T-helper 17 cell (primary cell): ENCODE data around the gene ADAMTS14. TPM values are rescaled to one million over a fixed set of nuclear protein-coding genes. Genes with fewer than 3 reads are reported as not detected.
"Not testable (repeated sequence)": the region's sequence is repeated elsewhere in the genome, so short reads cannot be mapped to it uniquely, and the experiment has no call there.

Source experiments
- ATAC-seq: fragments of 150-1000 bp; cut with Tn5 transposase; 2 replicates; pipeline ENCODE4 v1.10.0; 2021; ENCODE audit warnings: mild to moderate bottlenecking, moderate library complexity
- DNase-seq, 3 donors: peaks; one replicate each; pipeline versions ENCODE4 v3.0.0 to v3.0.0-alpha.2; 2020 to 2021
- H3K9me3 ChIP-seq: one replicate; pipeline ENCODE4 v1.7.0; 2013; ENCODE audit warnings: low read length, mild to moderate bottlenecking; ENCODE audit not compliant: control insufficient read depth, poor library complexity, severe bottlenecking
- H3K27ac Mint-ChIP-seq: one replicate; pipeline ENCODE4 v1.8.0; 2022; ENCODE audit warnings: mild to moderate bottlenecking, moderate library complexity, mixed read lengths
- H3K27me3 Mint-ChIP-seq: one replicate; pipeline ENCODE4 v1.8.0; 2022; ENCODE audit warnings: mixed read lengths
- H3K36me3 Mint-ChIP-seq: one replicate; pipeline ENCODE4 v1.8.0; 2022; ENCODE audit warnings: low read depth, mixed read lengths
- H3K4me1 Mint-ChIP-seq: one replicate; pipeline ENCODE4 v1.8.0; 2022; ENCODE audit warnings: mild to moderate bottlenecking, mixed read lengths
- H3K4me3 Mint-ChIP-seq: one replicate; pipeline ENCODE4 v1.8.0; 2022; ENCODE audit warnings: mild to moderate bottlenecking, moderate library complexity, mixed read lengths
- total RNA-seq, 4 donors: library from RNA in 2 of 4; stranded (reverse) in 2 of 4; gene quantifications; one replicate each; pipeline ENCODE4 v1.2.3 and lab custom pipeline; 2022 to 2026

The ADAMTS14 gene
- total RNA-seq, result not detected
- 0 reads per million in 2 donors for total RNA-seq (lab: John Stamatoyannopoulos, UW)

GRCh38 chr10:70672165-70673042, at the start of gene ADAMTS14:
TSS of gene ADAMTS14 (plus strand) at chr10:70672506. CDS start at chr10:70672803, 297 bp downstream.
- DNase-seq, result no peak
- peaks cover 7% of the 10 kb centered on the region for H3K4me1 Mint-ChIP-seq
- H3K36me3 Mint-ChIP-seq, result peaks cover 9% of the 10 kb centered on the region
- H3K27me3 Mint-ChIP-seq, result peaks cover 65% of the 10 kb centered on the region
- ATAC-seq, result no peak
- H3K27ac Mint-ChIP-seq, result no peak within 1 kb of the TSS
- peak within 1 kb of the TSS; percentile 83 for H3K4me3 Mint-ChIP-seq
- no peaks in the 10 kb centered on the region for H3K9me3 ChIP-seq

GRCh38 chr10:70622541-70622940, 49.8 kb upstream of the ADAMTS14 start:
- no peak overlapping the region for H3K4me3 Mint-ChIP-seq
- H3K36me3 Mint-ChIP-seq, result peaks cover 5% of the 10 kb centered on the region

GRCh38 chr10:70622981-70623844, 49.1 kb upstream of the ADAMTS14 start:
- peaks cover 5% of the 10 kb centered on the region for H3K36me3 Mint-ChIP-seq
- no peak overlapping the region for H3K27ac Mint-ChIP-seq
- no peaks in the 10 kb centered on the region for H3K9me3 ChIP-seq
- H3K4me1 Mint-ChIP-seq, result no peaks in the 10 kb centered on the region
- no peak for ATAC-seq
- no peak for DNase-seq
- H3K27me3 Mint-ChIP-seq, result peaks cover 18% of the 10 kb centered on the region
- no peak overlapping the region for H3K4me3 Mint-ChIP-seq

More at GRCh38 chr10:70622541-70622940, 49.8 kb upstream of the ADAMTS14 start:
- ATAC-seq, result no peak
- no peaks in the 10 kb centered on the region for H3K9me3 ChIP-seq
- Mint-ChIP-seq H3K4me1 (no peaks in the 10 kb centered on the region), H3K27me3 (peaks cover 24% of the 10 kb centered on the region), H3K27ac (no peak overlapping the region)
- no peak for DNase-seq

GRCh38 chr10:70626056-70626455, 46.2 kb upstream of the ADAMTS14 start:
- Mint-ChIP-seq H3K27ac (no peak overlapping the region), H3K36me3 (peaks cover 5% of the 10 kb centered on the region), H3K4me1 (no peaks in the 10 kb centered on the region), H3K27me3 (peaks cover 17% of the 10 kb centered on the region), H3K4me3 (no peak overlapping the region)
- ATAC-seq, result no peak
- no peaks in the 10 kb centered on the region for H3K9me3 ChIP-seq
- no peak for DNase-seq

GRCh38 chr10:70629338-70629737, 43.0 kb upstream of the ADAMTS14 start:
- no peaks in the 10 kb centered on the region for H3K9me3 ChIP-seq
- H3K4me3 Mint-ChIP-seq, result no peak overlapping the region
- peaks cover 35% of the 10 kb centered on the region for H3K27me3 Mint-ChIP-seq
- H3K27ac Mint-ChIP-seq, result no peak overlapping the region
- peaks cover 5% of the 10 kb centered on the region for H3K36me3 Mint-ChIP-seq
- no peak for ATAC-seq
- H3K4me1 Mint-ChIP-seq, result peaks cover 4% of the 10 kb centered on the region
- no peak for DNase-seq

GRCh38 chr10:70631735-70632134, 40.6 kb upstream of the ADAMTS14 start:
- H3K27ac Mint-ChIP-seq, H3K4me1 Mint-ChIP-seq, ATAC-seq, DNase-seq, H3K36me3 Mint-ChIP-seq, H3K9me3 ChIP-seq, H3K4me3 Mint-ChIP-seq: not testable (repeated sequence)
- peaks cover 23% of the 10 kb centered on the region for H3K27me3 Mint-ChIP-seq

- H3K9me3 ChIP-seq, result no peaks in the 10 kb centered on the region
- H3K27me3 Mint-ChIP-seq, result peaks cover 24% of the 10 kb centered on the region
- H3K4me3 Mint-ChIP-seq, result no peak overlapping the region
- no peaks in the 10 kb centered on the region for H3K36me3 Mint-ChIP-seq
- peaks cover 4% of the 10 kb centered on the region for H3K4me1 Mint-ChIP-seq
- ATAC-seq (no peak), DNase-seq (no peak)
- H3K27ac Mint-ChIP-seq, result no peak overlapping the region
Measured at GRCh38 chr10:70634011-70634410, 38.3 kb upstream of the ADAMTS14 start.

- not testable (repeated sequence) for DNase-seq, H3K36me3 Mint-ChIP-seq, H3K27ac Mint-ChIP-seq, ATAC-seq, H3K4me3 Mint-ChIP-seq, H3K9me3 ChIP-seq, H3K4me1 Mint-ChIP-seq
- H3K27me3 Mint-ChIP-seq, result peaks cover 24% of the 10 kb centered on the region
Measured at GRCh38 chr10:70634515-70634914, 37.8 kb upstream of the ADAMTS14 start.

GRCh38 chr10:70639640-70640383, 32.5 kb upstream of the ADAMTS14 start:
- peaks cover 20% of the 10 kb centered on the region for H3K27me3 Mint-ChIP-seq
- not testable (repeated sequence) for DNase-seq, H3K36me3 Mint-ChIP-seq, H3K4me1 Mint-ChIP-seq, H3K27ac Mint-ChIP-seq, H3K4me3 Mint-ChIP-seq, ATAC-seq, H3K9me3 ChIP-seq

- not testable (repeated sequence) for H3K4me3 Mint-ChIP-seq, H3K27ac Mint-ChIP-seq, H3K9me3 ChIP-seq, DNase-seq, H3K36me3 Mint-ChIP-seq, H3K4me1 Mint-ChIP-seq, ATAC-seq
- peaks cover 14% of the 10 kb centered on the region for H3K27me3 Mint-ChIP-seq
Measured at GRCh38 chr10:70643272-70643671, 29.0 kb upstream of the ADAMTS14 start.

GRCh38 chr10:70644959-70645358, 27.3 kb upstream of the ADAMTS14 start:
- DNase-seq, H3K4me1 Mint-ChIP-seq, H3K36me3 Mint-ChIP-seq, H3K9me3 ChIP-seq, H3K27ac Mint-ChIP-seq, ATAC-seq, H3K4me3 Mint-ChIP-seq: not testable (repeated sequence)
- H3K27me3 Mint-ChIP-seq, result peaks cover 14% of the 10 kb centered on the region

- H3K36me3 Mint-ChIP-seq, result peaks cover 6% of the 10 kb centered on the region
- peaks cover 14% of the 10 kb centered on the region for H3K27me3 Mint-ChIP-seq
- H3K4me1 Mint-ChIP-seq, result peaks cover 3% of the 10 kb centered on the region
- no peak overlapping the region for H3K4me3 Mint-ChIP-seq
- H3K27ac Mint-ChIP-seq, result no peak overlapping the region
- H3K9me3 ChIP-seq, result no peaks in the 10 kb centered on the region
- no peak for ATAC-seq
- DNase-seq, result no peak
Measured at GRCh38 chr10:70647086-70647485, 25.2 kb upstream of the ADAMTS14 start.

GRCh38 chr10:70648427-70648826, 23.9 kb upstream of the ADAMTS14 start:
- ATAC-seq (no peak), DNase-seq (no peak)
- Mint-ChIP-seq H3K4me1 (peaks cover 3% of the 10 kb centered on the region), H3K36me3 (peaks cover 6% of the 10 kb centered on the region), H3K4me3 (no peak overlapping the region), H3K27me3 (peaks cover 8% of the 10 kb centered on the region), H3K27ac (no peak overlapping the region)
- no peaks in the 10 kb centered on the region for H3K9me3 ChIP-seq
